RWPE1 (cell line): ENCODE results near the gene RGS6.

Experiments
- CTCF ChIA-PET: fragments of 350-600 bp; sonication (Branson Sonifier 250); formaldehyde crosslinking; extraction: SDS; loops from one replicate; lab custom pipeline; 2021; lab: Yijun Ruan, JAX
- POLR2A ChIA-PET: fragments of 400-600 bp; formaldehyde crosslinking; extraction: SDS; loops from one replicate; lab custom pipeline; 2020; ENCODE audit warnings: antibody characterized with exemption; ENCODE audit not compliant: low non-redundant PET; lab: Yijun Ruan, JAX
- DNase-seq: peaks from one replicate; pipeline ENCODE4 v3.0.0; 2012; ENCODE audit warnings: low spot score
- H3K27ac ChIP-seq: fragments of 450-650 bp; 2 replicates; pipeline ENCODE4 v1.5.1; 2017
- TF ChIP-seq, protein P1 (sequence below): fragments of 450-650 bp; conservative IDR thresholded peaks from 2 replicates; pipeline ENCODE4 v1.5.1; 2017; ENCODE audit warnings: low read depth, mild to moderate bottlenecking

RGS6 gene

DNA sequence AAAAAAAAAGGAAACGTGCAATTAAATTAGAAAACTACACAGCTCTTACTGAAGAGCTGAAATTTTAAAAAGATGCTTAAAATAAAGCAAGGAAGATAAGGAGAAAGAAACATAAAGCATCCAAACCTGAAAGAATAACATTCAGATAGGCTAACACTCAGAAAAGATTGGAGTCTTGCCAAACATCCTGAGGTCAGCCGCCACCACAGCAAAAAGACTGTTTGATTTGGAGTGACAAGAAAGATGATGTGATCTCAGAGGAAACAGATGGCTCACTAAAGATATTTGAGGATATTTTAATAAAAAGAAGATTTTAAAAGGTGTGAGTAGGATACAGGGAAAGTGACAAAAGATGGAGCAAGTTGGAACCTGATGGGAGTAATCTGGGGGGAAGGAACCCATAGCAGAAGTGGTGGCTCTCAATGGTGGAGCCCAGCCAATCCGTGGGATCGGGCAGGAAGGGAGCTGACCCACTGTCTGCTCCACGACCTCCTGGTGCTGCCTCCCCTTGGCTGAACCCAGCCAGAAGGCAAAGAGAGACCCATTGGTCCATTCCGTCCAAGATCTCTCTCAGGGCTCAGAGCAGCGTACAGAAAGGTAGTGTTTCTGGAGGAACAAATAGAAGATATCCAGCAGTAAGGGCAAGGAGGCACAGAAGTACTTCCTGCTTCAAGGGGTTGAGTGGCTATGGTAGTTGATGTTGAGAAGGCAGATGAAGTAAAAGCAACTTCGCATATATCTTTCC is 469.6 kb downstream of the RGS6 start:
- TF ChIP-seq, protein P1, sequence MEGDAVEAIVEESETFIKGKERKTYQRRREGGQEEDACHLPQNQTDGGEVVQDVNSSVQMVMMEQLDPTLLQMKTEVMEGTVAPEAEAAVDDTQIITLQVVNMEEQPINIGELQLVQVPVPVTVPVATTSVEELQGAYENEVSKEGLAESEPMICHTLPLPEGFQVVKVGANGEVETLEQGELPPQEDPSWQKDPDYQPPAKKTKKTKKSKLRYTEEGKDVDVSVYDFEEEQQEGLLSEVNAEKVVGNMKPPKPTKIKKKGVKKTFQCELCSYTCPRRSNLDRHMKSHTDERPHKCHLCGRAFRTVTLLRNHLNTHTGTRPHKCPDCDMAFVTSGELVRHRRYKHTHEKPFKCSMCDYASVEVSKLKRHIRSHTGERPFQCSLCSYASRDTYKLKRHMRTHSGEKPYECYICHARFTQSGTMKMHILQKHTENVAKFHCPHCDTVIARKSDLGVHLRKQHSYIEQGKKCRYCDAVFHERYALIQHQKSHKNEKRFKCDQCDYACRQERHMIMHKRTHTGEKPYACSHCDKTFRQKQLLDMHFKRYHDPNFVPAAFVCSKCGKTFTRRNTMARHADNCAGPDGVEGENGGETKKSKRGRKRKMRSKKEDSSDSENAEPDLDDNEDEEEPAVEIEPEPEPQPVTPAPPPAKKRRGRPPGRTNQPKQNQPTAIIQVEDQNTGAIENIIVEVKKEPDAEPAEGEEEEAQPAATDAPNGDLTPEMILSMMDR: no peak
- no peak for DNase-seq
- H3K27ac ChIP-seq: no peak overlapping the region
- ChIA-PET POLR2A (no interaction called here), CTCF (interaction anchor here (0.6 kb wide), 1 partner anchor 19 kb away, joined by 3 read pairs; no protein-coding TSS in a partner anchor)

DNA sequence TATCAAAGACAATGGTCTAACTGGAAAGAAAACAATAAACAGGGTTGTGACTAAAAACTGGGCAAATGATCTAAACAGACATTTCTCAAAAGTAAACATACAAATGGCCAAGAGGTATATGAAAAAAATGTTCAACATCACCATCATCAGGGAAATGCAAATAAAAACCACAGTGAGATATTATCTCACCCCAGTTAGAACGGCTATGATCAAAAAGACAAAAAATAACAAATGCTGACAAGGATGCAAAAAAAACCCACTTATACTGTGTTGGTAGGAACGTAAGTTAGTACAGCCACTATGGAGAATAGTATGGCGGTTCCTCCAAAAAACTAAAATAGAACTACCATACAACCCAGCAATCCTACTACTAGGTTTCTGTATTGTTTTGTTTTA is 470.1 kb downstream of the RGS6 start:
- TF ChIP-seq, protein P1: no peak
- CTCF ChIA-PET: no interaction called here
- no peak for DNase-seq
- H3K27ac ChIP-seq: no peak overlapping the region
- POLR2A ChIA-PET: no interaction called here

DNA sequence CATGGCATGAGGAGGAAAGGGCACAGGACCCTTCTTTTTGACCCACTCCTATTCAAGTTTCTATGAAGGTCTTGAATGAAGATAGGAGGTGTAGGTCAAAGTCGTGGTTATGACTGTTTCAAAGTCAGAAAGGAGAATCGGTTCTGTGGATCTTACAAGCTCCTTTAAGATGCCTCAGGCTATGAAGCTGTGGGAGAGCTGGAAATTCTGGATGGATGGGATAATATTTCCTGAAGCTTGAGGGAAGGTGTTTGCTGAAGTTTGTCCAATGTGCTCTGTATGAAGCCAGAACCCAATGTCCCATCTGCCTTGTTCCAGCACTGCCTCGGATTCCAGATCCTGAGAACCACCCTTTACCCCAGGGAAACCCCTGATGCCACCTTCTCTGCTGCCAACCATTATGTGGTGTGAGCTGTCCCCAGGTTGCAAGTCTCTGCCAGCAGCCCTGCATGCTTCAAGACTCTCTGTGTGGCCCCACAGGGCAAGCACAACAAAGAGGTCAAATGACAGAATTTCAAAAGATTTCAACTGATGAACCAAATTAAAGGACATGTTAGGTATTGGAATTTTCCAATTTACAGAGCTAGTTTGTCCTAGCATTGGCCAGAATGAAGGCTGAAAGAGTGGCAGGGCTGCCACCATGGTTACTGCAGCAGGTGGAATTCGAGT is 472.0 kb downstream of the RGS6 start:
- no peak overlapping the region for H3K27ac ChIP-seq
- CTCF ChIA-PET: interaction anchor here (0.7 kb wide), 1 partner anchor 1703 kb away, joined by 4 read pairs; no protein-coding TSS in a partner anchor
- no peak for DNase-seq
- POLR2A ChIA-PET: no interaction called here
- TF ChIP-seq, protein P1: no peak

DNA sequence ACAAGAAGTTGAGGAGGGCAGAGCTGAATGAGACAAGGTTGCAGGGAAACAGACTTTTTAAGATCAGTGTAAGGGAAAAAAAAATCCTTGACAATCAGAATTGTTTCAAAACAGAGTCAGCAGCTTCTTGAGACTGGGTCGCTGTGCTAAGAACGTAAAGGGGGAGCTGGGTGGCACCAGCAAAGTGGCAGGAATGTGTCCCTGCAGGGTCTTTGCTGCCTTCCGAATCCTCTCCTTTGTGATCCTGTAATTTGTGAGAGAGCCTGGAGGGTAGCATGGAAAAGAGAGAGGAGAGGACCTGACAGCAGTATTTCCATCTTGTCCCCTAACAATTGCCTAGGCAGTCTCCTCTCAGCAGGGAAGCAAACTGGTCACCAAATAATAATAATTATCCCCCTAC is 472.8 kb downstream of the RGS6 start:
- no peak overlapping the region for H3K27ac ChIP-seq
- TF ChIP-seq, protein P1: no peak
- no peak for DNase-seq
- CTCF ChIA-PET: interaction anchor here (0.6 to 1.0 kb wide), 2 partner anchors 15 to 319 kb away, joined by 3 to 4 read pairs; no protein-coding TSS in a partner anchor
- POLR2A ChIA-PET: no interaction called here

DNA sequence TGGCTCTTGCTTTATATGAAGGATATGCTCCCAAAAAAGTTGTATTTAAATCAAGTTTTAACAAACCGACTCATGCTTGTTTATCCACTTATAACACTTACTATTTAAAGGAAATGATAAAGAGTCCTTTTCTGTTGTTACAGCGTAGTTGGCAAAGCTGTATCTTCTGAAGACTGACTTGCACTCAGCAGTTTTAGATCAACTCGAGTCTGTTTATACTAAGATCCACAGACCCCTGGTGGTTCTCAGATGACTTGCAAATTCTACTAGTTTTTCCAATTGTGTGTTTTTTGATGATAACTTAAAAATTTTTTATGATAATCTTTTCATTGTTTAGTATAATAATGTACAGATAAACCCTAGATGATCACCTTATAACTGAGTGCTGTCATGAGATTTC is 475.8 kb downstream of the RGS6 start:
- ChIA-PET CTCF (no interaction called here), POLR2A (no interaction called here)
- H3K27ac ChIP-seq: no peak overlapping the region
- TF ChIP-seq, protein P1: no peak
- no peak for DNase-seq

DNA sequence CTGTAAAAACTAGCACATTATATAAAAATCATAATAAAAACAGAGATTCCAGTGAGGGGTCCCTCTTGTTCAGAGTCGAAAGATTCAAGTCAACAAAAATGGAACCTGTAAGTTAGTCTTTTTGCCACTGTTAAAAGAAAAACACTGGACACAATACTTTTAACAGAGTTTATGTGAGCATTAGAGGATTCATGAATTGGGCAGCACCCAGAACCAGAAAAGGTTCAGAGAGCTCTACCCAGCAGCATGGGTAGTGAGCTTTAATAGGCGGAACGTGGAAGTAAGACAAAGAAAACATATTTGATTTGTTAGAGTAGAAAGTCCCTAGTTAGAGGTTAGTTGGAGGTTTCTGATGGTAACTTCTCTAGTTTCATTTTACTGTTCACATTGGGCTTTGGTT is 476.8 kb downstream of the RGS6 start:
- ChIA-PET CTCF (no interaction called here), POLR2A (no interaction called here)
- no peak overlapping the region for H3K27ac ChIP-seq
- TF ChIP-seq, protein P1: no peak
- no peak for DNase-seq
